ENCODE results near the gene BABAM2.

DNA sequence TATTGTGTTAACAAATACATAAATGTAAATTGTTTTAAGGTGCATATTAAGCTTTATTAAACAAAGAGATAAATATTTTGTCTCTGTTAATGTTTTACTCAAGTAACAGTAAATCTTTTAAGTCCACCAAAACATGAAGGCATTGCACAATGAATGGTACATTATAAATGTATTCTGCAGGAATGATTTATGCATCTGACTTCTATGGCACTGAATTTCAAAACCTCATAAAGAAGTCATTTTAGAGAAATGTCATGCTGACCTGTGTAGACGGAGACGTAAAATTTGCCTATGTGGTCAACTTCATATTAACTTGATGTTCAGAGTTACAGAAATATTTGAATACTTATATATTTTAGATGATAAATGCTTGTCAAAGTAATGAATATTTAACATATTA is 194.7 kb downstream of the BABAM2 start:
- TF ChIP-seq, protein P1, sequence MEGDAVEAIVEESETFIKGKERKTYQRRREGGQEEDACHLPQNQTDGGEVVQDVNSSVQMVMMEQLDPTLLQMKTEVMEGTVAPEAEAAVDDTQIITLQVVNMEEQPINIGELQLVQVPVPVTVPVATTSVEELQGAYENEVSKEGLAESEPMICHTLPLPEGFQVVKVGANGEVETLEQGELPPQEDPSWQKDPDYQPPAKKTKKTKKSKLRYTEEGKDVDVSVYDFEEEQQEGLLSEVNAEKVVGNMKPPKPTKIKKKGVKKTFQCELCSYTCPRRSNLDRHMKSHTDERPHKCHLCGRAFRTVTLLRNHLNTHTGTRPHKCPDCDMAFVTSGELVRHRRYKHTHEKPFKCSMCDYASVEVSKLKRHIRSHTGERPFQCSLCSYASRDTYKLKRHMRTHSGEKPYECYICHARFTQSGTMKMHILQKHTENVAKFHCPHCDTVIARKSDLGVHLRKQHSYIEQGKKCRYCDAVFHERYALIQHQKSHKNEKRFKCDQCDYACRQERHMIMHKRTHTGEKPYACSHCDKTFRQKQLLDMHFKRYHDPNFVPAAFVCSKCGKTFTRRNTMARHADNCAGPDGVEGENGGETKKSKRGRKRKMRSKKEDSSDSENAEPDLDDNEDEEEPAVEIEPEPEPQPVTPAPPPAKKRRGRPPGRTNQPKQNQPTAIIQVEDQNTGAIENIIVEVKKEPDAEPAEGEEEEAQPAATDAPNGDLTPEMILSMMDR (conservative IDR thresholded peaks at IDR 0.05; ENCODE audit: low read length) = no peak
- no peak for TF ChIP-seq EZH2phosphoT487 (IDR thresholded peaks at IDR 0.05; ENCODE audit: borderline replicate concordance, low read depth, low read length)
